ENCODE results near the gene FAM78B. TPM values are rescaled to one million over a fixed set of nuclear protein-coding genes. Genes with fewer than 3 reads are reported as not detected.

FAM78B gene
- total and polyA plus RNA-seq, 2 donors (not counting 3 experiments of a cell fraction or from before 2014, with no cell fraction given) = 0.10 TPM; not detected in 1

DNA sequence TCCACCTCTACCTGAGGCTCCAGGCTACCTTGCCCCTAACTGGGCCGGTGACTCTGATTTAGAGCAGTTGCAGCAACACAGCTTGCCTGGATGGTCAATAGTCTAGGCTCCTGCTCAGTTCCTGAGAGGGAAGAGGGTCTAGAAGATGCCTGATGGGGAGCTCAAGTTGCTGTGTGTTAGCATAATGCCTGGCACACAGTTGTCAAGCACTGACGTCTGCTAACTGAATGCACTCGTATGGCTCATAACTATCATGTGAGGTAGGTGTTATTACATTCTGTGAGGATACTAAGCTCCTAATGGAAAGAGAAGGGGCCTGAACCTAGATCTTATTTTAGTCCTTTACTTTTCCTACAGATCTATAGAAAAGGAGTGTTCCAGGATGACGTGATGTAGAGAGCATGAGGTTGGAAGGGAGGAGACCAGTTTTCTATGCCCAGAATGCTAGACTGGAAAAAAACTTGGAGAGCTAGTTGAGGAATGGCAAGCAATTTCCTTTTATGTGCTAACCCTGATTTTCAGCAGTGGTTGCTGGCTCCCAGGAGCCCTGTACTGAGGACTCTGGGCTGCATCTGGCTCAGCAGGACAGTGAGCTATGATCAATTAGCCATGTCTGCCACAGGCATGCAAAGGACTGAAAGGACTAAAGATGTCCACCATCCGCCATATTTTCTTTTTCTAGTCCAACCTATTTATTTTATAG lies 30.0 kb downstream of the FAM78B start:
- Histone ChIP-seq H3K79me2 (ENCODE audit: control insufficient read depth, insufficient read depth, low read length) (no peaks in the 10 kb centered on the region), H3K4me2 (ENCODE audit: insufficient read depth, low read length) (no peak overlapping the region), H3K4me1 (ENCODE audit: control insufficient read depth, extremely low read depth, insufficient read depth, low read length) (no peaks in the 10 kb centered on the region), H3K9me1 (replicated peaks; ENCODE audit: control insufficient read depth, extremely low read depth, insufficient read depth, low read length) (no peaks in the 10 kb centered on the region), H4K20me1 (replicated peaks; ENCODE audit: control insufficient read depth, extremely low read depth, insufficient read depth, low read length) (no peaks in the 10 kb centered on the region), H3K36me3 (ENCODE audit: control insufficient read depth in 2 of 2, extremely low read depth in 1 of 2, insufficient read depth in 2 of 2, low read length in 2 of 2) (no peaks in the 10 kb centered on the region), H3K9me3 (replicated peaks; ENCODE audit: control insufficient read depth, insufficient read depth, low read length) (no peaks in the 10 kb centered on the region), H3K9ac (replicated peaks; ENCODE audit: extremely low read depth, insufficient read depth, low read length) (no peak overlapping the region), H3K4me3 (replicated peaks in 1 of 3; ENCODE audit: insufficient read depth in 1 of 3, low read depth in 1 of 3, low read length in 3 of 3) (no peak overlapping the region), H3K27me3 (ENCODE audit: control insufficient read depth in 2 of 2, insufficient read depth in 2 of 2, low read length in 2 of 2) (no peaks in the 10 kb centered on the region), H3K27ac (ENCODE audit: insufficient read depth, low read depth, low read length) (no peak overlapping the region), H2AFZ (ENCODE audit: low read depth, low read length) (no peak overlapping the region)
- dilution Hi-C loops (cut with MboI; ENCODE audit: extremely low pct_ligation_motif_present, low sequenced_read_pairs) = no loop called here
- CTCF ChIA-PET = no interaction called here
- no peak for TF ChIP-seq GATA2 (IDR thresholded peaks at IDR 0.05; ENCODE audit: insufficient read depth, insufficient read length, low read depth, low read length)
- TF ChIP-seq POLR2A (IDR thresholded peaks at IDR 0.05; ENCODE audit: low read depth, low read length) = no peak
- no peak for TF ChIP-seq JUN (IDR thresholded peaks at IDR 0.05; ENCODE audit: borderline replicate concordance, insufficient read depth, insufficient read length, low read depth)
- TF ChIP-seq, protein P1, sequence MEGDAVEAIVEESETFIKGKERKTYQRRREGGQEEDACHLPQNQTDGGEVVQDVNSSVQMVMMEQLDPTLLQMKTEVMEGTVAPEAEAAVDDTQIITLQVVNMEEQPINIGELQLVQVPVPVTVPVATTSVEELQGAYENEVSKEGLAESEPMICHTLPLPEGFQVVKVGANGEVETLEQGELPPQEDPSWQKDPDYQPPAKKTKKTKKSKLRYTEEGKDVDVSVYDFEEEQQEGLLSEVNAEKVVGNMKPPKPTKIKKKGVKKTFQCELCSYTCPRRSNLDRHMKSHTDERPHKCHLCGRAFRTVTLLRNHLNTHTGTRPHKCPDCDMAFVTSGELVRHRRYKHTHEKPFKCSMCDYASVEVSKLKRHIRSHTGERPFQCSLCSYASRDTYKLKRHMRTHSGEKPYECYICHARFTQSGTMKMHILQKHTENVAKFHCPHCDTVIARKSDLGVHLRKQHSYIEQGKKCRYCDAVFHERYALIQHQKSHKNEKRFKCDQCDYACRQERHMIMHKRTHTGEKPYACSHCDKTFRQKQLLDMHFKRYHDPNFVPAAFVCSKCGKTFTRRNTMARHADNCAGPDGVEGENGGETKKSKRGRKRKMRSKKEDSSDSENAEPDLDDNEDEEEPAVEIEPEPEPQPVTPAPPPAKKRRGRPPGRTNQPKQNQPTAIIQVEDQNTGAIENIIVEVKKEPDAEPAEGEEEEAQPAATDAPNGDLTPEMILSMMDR (IDR thresholded peaks at IDR 0.05; ENCODE audit: extremely low read depth in 1 of 2, insufficient read depth in 1 of 2, low read depth in 1 of 2, low read length in 2 of 2) = no peak
- TF ChIP-seq MYC (IDR thresholded peaks at IDR 0.05; ENCODE audit: low read depth, low read length) = no peak
- TF ChIP-seq, protein P2, sequence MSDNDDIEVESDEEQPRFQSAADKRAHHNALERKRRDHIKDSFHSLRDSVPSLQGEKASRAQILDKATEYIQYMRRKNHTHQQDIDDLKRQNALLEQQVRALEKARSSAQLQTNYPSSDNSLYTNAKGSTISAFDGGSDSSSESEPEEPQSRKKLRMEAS (IDR thresholded peaks at IDR 0.05; ENCODE audit: insufficient read depth, insufficient read length) = no peak
- TF ChIP-seq FOS (IDR thresholded peaks at IDR 0.05; ENCODE audit: borderline replicate concordance, insufficient read depth, low read length) = no peak
- BruUV-seq (replicated peaks) = no TSS peak
- FAIRE-seq (no peak), DNase-seq (ENCODE audit: low read depth, low spot score) (no peak)
- POLR2A ChIA-PET = no interaction called here
- intact Hi-C loops (cut with micrococcal nuclease) = no loop called here
